ENCODE measurements around the gene CATSPERE. TPM values are rescaled to one million over a fixed set of nuclear protein-coding genes. Genes with fewer than 3 reads are reported as not detected.

Gene CATSPERE
- total RNA-seq, 2 donors from 2014 or later, result 0.33 to 0.42 TPM

DNA sequence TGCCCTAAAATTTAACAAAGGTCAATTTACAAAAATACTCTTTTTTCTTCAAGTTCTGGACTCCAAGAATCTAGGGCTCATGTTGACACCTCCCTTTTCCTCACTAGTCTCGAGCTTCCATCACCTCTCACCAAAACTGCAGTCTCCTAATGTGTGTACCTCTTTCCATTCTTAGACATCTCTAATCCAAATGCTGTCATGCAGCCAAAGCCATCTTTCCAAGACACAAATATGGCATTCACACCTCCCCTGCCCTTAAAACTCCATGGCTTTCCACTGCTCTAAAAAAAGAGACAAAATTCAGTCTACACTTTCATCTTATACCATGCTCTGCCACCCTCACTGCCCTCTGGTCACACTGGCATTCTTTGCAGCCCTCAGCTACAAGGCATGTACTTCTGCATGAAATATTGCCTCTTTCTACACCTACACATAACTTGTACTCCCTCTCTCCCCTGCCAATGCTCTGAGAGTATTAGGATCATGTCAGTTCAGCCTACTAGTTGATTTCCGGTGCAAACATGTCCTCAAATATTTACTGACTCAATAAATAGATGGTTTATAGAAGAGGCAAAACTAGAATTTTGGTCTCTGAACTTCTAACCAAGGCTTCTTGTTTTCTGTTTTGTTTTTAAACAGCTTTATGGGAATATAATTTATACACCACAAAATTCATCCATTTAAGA is 36.3 kb upstream of the CATSPERE start:
- Histone ChIP-seq H3K9me3 (ENCODE audit: control insufficient read depth, low read length) (no peaks in the 10 kb centered on the region), H3K27me3 (ENCODE audit: control insufficient read depth, insufficient read depth, low read length, poor library complexity, severe bottlenecking) (no peaks in the 10 kb centered on the region), H3K36me3 (ENCODE audit: control insufficient read depth, insufficient read depth, low read length) (peaks cover 29% of the 10 kb centered on the region), H3K27ac (ENCODE audit: low read depth, low read length) (no peak overlapping the region), H3K4me1 (ENCODE audit: control insufficient read depth, insufficient read depth, low read length) (no peaks in the 10 kb centered on the region), H3K9ac (ENCODE audit: extremely low read depth, low read length, poor library complexity, severe bottlenecking) (no peak overlapping the region), H3K4me3 (ENCODE audit: low read length) (no peak overlapping the region)
- Mint-ChIP-seq H3K4me3 (no peak overlapping the region), H3K9me3 (no peaks in the 10 kb centered on the region), H3K4me1 (no peaks in the 10 kb centered on the region), H3K27ac (no peak overlapping the region), H3K27me3 (ENCODE audit: insufficient read depth) (no peaks in the 10 kb centered on the region), H3K36me3 (ENCODE audit: low read depth) (peaks cover 24% of the 10 kb centered on the region)
- DNase-seq, result no peak
- TF ChIP-seq, protein P1, sequence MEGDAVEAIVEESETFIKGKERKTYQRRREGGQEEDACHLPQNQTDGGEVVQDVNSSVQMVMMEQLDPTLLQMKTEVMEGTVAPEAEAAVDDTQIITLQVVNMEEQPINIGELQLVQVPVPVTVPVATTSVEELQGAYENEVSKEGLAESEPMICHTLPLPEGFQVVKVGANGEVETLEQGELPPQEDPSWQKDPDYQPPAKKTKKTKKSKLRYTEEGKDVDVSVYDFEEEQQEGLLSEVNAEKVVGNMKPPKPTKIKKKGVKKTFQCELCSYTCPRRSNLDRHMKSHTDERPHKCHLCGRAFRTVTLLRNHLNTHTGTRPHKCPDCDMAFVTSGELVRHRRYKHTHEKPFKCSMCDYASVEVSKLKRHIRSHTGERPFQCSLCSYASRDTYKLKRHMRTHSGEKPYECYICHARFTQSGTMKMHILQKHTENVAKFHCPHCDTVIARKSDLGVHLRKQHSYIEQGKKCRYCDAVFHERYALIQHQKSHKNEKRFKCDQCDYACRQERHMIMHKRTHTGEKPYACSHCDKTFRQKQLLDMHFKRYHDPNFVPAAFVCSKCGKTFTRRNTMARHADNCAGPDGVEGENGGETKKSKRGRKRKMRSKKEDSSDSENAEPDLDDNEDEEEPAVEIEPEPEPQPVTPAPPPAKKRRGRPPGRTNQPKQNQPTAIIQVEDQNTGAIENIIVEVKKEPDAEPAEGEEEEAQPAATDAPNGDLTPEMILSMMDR (conservative IDR thresholded peaks at IDR 0.05), result no peak
- WGBS, 2 experiments (ENCODE audit: insufficient coverage in 1 of 2, insufficient read length in 1 of 2), result 86 to 89% methylated on average over 1 to 2 of the region's 2 CpGs

DNA sequence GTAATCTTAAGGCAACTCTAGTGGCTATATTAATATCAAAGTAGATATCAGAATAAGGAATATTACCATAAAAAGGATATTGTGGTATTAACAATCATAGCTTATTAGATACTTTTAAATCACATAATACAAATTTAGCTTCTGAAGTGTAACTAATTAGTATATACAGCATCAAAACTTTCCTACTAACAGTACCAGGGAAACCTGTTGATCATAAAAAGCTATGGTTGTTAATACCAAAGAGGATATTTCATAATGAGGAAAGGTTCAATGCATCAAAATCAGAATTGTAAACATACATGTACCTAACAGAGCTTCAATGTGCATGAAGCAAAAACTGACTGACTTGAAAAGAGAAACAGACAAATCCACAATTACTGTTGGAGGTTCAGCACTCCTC is 33.4 kb upstream of the CATSPERE start:
- no peaks in the 10 kb centered on the region for H3K4me1 Mint-ChIP-seq
- peaks cover 24% of the 10 kb centered on the region for H3K36me3 Mint-ChIP-seq (ENCODE audit: low read depth)
- no peak overlapping the region for H3K4me3 Mint-ChIP-seq
- no peaks in the 10 kb centered on the region for H3K27me3 Mint-ChIP-seq (ENCODE audit: insufficient read depth)
- Histone ChIP-seq H3K36me3 (ENCODE audit: control insufficient read depth, insufficient read depth, low read length) (peaks cover 14% of the 10 kb centered on the region), H3K9ac (ENCODE audit: extremely low read depth, low read length, poor library complexity, severe bottlenecking) (no peak overlapping the region), H3K27me3 (ENCODE audit: control insufficient read depth, insufficient read depth, low read length, poor library complexity, severe bottlenecking) (no peaks in the 10 kb centered on the region), H3K27ac (ENCODE audit: low read depth, low read length) (no peak overlapping the region), H3K4me1 (ENCODE audit: control insufficient read depth, insufficient read depth, low read length) (no peaks in the 10 kb centered on the region), H3K9me3 (ENCODE audit: control insufficient read depth, low read length) (no peaks in the 10 kb centered on the region), H3K4me3 (ENCODE audit: low read length) (no peak overlapping the region)
- H3K9me3 Mint-ChIP-seq, result no peaks in the 10 kb centered on the region
- TF ChIP-seq, protein P1 (conservative IDR thresholded peaks at IDR 0.05), result no peak
- no peak for DNase-seq
- no peak overlapping the region for H3K27ac Mint-ChIP-seq

DNA sequence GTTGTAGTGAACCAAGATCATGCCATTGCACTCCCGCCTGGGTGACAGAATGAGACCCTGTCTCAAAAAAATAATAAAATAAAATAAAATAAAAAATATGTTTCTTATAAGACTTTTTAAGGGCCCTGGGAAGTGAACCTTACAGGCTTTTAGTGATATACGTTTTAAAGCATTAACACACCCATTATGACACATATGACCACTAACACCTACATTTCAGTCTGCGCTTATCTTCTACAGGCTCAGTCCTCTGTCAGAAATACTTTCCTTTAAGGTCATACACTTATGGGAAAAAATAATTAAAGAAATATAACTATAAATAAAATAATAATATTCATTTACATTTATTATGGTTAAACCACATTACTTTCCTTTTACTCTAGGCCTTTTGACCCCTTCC is 31.3 kb upstream of the CATSPERE start:
- TF ChIP-seq, protein P1 (conservative IDR thresholded peaks at IDR 0.05), result no peak
- Histone ChIP-seq H3K4me3 (ENCODE audit: low read length) (no peak overlapping the region), H3K27ac (ENCODE audit: low read depth, low read length) (no peak overlapping the region), H3K36me3 (ENCODE audit: control insufficient read depth, insufficient read depth, low read length) (peaks cover 6% of the 10 kb centered on the region), H3K27me3 (ENCODE audit: control insufficient read depth, insufficient read depth, low read length, poor library complexity, severe bottlenecking) (no peaks in the 10 kb centered on the region), H3K9me3 (ENCODE audit: control insufficient read depth, low read length) (no peaks in the 10 kb centered on the region), H3K9ac (ENCODE audit: extremely low read depth, low read length, poor library complexity, severe bottlenecking) (no peak overlapping the region), H3K4me1 (ENCODE audit: control insufficient read depth, insufficient read depth, low read length) (no peaks in the 10 kb centered on the region)
- H3K27ac Mint-ChIP-seq, result no peak overlapping the region
- DNase-seq, result no peak
- H3K4me3 Mint-ChIP-seq, result no peak overlapping the region
- WGBS, 2 experiments (ENCODE audit: insufficient coverage in 1 of 2, insufficient read length in 1 of 2), result 100% methylated on average over 3 of the region's 3 CpGs; no CpG with 5 or more reads in 1 of the 2 experiments
- no peaks in the 10 kb centered on the region for H3K4me1 Mint-ChIP-seq
- no peaks in the 10 kb centered on the region for H3K9me3 Mint-ChIP-seq
- no peaks in the 10 kb centered on the region for H3K27me3 Mint-ChIP-seq (ENCODE audit: insufficient read depth)
- H3K36me3 Mint-ChIP-seq (ENCODE audit: low read depth), result peaks cover 21% of the 10 kb centered on the region
